Measurements from ENCODE around the gene ALKBH4. TPM values are rescaled to one million over a fixed set of nuclear protein-coding genes. Genes with fewer than 3 reads are reported as not detected.

Gene ALKBH4
- total RNA-seq, 4 donors from 2014 or later: 7.3 to 31.7 (median 13.3) TPM

DNA sequence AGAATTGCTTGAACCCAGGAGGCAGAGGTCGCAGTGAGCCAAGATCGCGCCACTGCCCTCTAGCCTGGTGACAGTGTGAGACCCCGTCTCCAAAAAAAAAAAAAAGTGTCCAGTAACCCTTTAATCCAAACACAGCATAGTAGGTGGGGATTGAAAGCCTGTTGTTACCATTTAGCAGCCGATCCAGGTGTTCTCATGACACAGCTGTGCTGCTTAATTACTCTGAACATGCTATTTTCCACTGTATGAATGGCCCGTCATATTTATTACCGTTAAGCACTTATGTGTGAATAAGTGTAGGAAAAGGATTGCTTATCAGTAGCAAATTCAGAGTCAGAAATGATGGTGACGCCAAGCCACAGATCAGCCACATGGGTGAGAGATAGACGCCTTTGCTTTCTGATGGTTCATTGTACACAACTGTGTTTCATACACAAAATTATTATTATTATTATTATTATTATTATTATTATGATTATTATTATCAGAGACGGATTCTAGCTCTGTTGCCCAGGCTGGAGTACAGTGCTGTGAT, 42.9 kb downstream of the ALKBH4 start:
- TF ChIP-seq, protein P1, sequence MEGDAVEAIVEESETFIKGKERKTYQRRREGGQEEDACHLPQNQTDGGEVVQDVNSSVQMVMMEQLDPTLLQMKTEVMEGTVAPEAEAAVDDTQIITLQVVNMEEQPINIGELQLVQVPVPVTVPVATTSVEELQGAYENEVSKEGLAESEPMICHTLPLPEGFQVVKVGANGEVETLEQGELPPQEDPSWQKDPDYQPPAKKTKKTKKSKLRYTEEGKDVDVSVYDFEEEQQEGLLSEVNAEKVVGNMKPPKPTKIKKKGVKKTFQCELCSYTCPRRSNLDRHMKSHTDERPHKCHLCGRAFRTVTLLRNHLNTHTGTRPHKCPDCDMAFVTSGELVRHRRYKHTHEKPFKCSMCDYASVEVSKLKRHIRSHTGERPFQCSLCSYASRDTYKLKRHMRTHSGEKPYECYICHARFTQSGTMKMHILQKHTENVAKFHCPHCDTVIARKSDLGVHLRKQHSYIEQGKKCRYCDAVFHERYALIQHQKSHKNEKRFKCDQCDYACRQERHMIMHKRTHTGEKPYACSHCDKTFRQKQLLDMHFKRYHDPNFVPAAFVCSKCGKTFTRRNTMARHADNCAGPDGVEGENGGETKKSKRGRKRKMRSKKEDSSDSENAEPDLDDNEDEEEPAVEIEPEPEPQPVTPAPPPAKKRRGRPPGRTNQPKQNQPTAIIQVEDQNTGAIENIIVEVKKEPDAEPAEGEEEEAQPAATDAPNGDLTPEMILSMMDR (IDR thresholded peaks at IDR 0.05): no peak
- no peak for TF ChIP-seq POLR2A (IDR thresholded peaks at IDR 0.05)
- no peaks in the 10 kb centered on the region for H3K27me3 ChIP-seq
- H3K9me3 ChIP-seq: no peaks in the 10 kb centered on the region
- intact Hi-C loops (cut with DNase I): no loop called here
- H3K4me3 ChIP-seq: no peak overlapping the region
- no peak for DNase-seq
- peaks cover 0 to 100% (median 9%) of the 10 kb centered on the region in 3 donors for H3K36me3 ChIP-seq
- H3K27ac ChIP-seq: no peak overlapping the region
- WGBS, 2 donors: 87 to 91% methylated on average over 10 of the region's 10 CpGs
- peaks cover 0 to 20% (median 0%) of the 10 kb centered on the region in 3 donors for H3K4me1 ChIP-seq

DNA sequence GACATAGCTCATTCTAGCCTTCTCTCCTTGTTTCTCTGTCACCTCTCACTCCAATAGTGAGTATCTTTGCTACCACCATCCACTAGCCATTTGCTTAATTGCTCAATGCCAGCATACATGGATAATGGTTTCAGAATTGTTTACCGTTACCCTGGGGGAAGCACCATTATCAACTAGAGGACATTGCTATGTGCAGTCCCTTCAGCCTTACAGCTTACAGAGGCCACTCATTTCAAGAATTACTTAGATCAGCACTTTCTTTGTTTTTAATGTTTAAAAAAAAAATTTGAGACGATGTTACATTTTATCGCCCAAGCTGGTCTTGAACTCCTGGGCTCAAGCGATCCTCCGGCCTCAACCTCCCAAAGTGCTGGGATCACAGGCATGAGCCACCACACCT, 46.1 kb downstream of the ALKBH4 start:
- Histone ChIP-seq H3K9me3 (no peaks in the 10 kb centered on the region), H3K4me3 (no peak overlapping the region), H3K27me3 (no peaks in the 10 kb centered on the region), H3K27ac (no peak overlapping the region), H3K4me1 (peaks cover 0 to 5% (median 0%) of the 10 kb centered on the region in 3 donors), H3K36me3 (peaks cover 0 to 100% (median 6%) of the 10 kb centered on the region in 3 donors)
- 85 to 95% methylated on average over 5 of the region's 5 CpGs for WGBS, 2 donors
- intact Hi-C loops (cut with DNase I): no loop called here
- DNase-seq: no peak
- TF ChIP-seq POLR2A (IDR thresholded peaks at IDR 0.05): no peak
- TF ChIP-seq, protein P1 (IDR thresholded peaks at IDR 0.05): no peak

DNA sequence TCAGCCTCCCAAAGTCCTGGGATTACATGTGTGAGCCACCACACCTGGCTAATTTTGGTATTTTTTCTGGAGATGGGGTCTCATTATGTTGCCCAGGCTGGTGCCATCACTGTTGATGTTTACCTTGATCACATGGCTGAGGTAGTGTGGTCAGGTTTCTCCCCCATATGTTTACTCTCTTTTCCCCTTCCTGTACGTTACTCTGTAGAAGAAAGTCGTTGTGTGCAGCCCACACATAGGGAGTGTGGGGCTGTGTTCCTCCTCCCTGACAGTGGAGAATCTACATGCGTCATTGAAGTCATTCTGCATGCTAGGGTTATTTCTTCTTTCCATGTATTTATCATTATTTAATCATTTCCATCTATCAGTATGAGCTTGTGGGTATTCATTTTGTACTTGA, 47.6 kb downstream of the ALKBH4 start:
- H3K36me3 ChIP-seq: peaks cover 0 to 100% (median 6%) of the 10 kb centered on the region in 3 donors
- WGBS, 2 donors: 55 to 75% methylated on average over 3 of the region's 3 CpGs
- peaks cover 0 to 13% (median 0%) of the 10 kb centered on the region in 3 donors for H3K4me1 ChIP-seq
- H3K9me3 ChIP-seq: no peaks in the 10 kb centered on the region
- no peak overlapping the region for H3K27ac ChIP-seq
- no peak overlapping the region for H3K4me3 ChIP-seq
- no peaks in the 10 kb centered on the region for H3K27me3 ChIP-seq
- intact Hi-C loops (cut with DNase I): no loop called here
- DNase-seq: no peak
- TF ChIP-seq, protein P1 (IDR thresholded peaks at IDR 0.05): no peak
- TF ChIP-seq POLR2A (IDR thresholded peaks at IDR 0.05): no peak

GRCh38 chr7:102416406-102416805, 48.3 kb downstream of the ALKBH4 start:
- Histone ChIP-seq H3K4me1 (peaks cover 0 to 13% (median 0%) of the 10 kb centered on the region in 3 donors), H3K27ac (peak overlapping the region in 1 of 4 donors; percentile 46), H3K36me3 (peaks cover 0 to 100% (median 7%) of the 10 kb centered on the region in 3 donors), H3K27me3 (no peaks in the 10 kb centered on the region), H3K4me3 (no peak overlapping the region), H3K9me3 (no peaks in the 10 kb centered on the region)
- intact Hi-C loops (cut with DNase I): no loop called here
- WGBS, 2 donors: 84 to 92% methylated on average over 4 to 6 of the region's 6 CpGs
- no peak for DNase-seq
- no peak for TF ChIP-seq POLR2A (IDR thresholded peaks at IDR 0.05)
- TF ChIP-seq, protein P1 (IDR thresholded peaks at IDR 0.05): no peak

DNA sequence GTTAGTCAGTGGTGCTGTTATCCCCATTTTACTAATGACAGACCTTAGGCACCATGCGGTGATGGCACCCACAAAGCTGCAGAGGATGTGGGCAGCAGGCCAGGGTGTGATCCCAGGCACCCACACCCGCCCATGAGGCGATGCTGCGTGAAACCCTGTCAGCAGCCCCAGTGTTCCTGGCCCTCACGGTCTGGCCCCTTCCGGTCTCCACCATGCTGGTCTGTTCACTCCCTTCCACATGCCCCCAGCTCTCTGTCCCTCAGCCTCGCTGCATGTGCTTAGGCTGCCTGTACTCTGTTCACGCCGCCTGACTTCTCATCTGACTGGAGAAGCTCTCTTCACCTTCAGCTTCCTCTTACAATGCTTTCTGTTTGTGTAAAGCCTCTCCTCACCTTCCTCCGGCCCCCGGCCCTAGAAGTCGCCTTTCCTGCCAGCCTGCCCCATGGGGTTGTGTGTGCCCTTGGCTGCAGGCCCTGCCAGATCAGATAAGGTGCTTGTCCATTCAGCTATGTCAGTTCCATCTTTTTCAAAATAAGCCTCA, 48.9 kb downstream of the ALKBH4 start:
- no peak for DNase-seq
- H3K4me3 ChIP-seq: no peak overlapping the region
- whole genome bisulfite sequencing, 2 donors: 69 to 70% methylated on average over 8 to 12 of the region's 12 CpGs
- H3K27ac ChIP-seq: peak overlapping the region in 2 of 4 donors; percentile 26 to 46
- no peaks in the 10 kb centered on the region for H3K27me3 ChIP-seq
- H3K4me1 ChIP-seq: peaks cover 0 to 13% (median 0%) of the 10 kb centered on the region in 3 donors
- TF ChIP-seq, protein P1 (IDR thresholded peaks at IDR 0.05): no peak
- TF ChIP-seq POLR2A (IDR thresholded peaks at IDR 0.05): no peak
- no peaks in the 10 kb centered on the region for H3K9me3 ChIP-seq
- intact Hi-C loops (cut with DNase I): no loop called here
- peaks cover 0 to 100% (median 9%) of the 10 kb centered on the region in 3 donors for H3K36me3 ChIP-seq

Data from esophagus squamous epithelium (tissue), 5 donors.